K562 (cell line): ENCODE results near the gene EFHB. TPM values are rescaled to one million over a fixed set of nuclear protein-coding genes. Genes with fewer than 3 reads are reported as not detected.

Experiments used
- ATF1 ChIP-seq, 2 experiments: fragments of 450-650 bp in 1 of 2; IDR thresholded peaks; 2 replicates each; pipeline ENCODE4 v1.6.1; 2016; ENCODE audit warnings: missing compliant biosample characterization in 1 of 2, missing genetic modification characterization in 1 of 2
- BACH1 ChIP-seq: fragments of 200-800 bp; sonication (Bioruptor generic); IDR thresholded peaks from 2 replicates; pipeline ENCODE4 v1.6.1; 2016; ENCODE audit warnings: missing genetic modification characterization, missing compliant biosample characterization
- BCL6 ChIP-seq: fragments of 250-450 bp; sonication (Bioruptor Pico); IDR thresholded peaks from 2 replicates; pipeline ENCODE4 v1.4.0; 2020
- BRD4 ChIP-seq: fragments of 200-600 bp; sonication (generic); IDR thresholded peaks from 2 replicates; pipeline ENCODE4 v1.6.1; 2017; ENCODE audit warnings: inconsistent platforms
- CBX5 ChIP-seq: IDR thresholded peaks from 2 replicates; pipeline ENCODE4 v1.6.1; 2014; ENCODE audit warnings: low read depth, borderline replicate concordance
- CGGBP1 ChIP-seq: fragments of 250-450 bp; sonication (Bioruptor Pico); IDR thresholded peaks from 2 replicates; pipeline ENCODE4 v1.9.0; 2021; ENCODE audit warnings: mild to moderate bottlenecking
- CHD1 ChIP-seq: fragments of 200-600 bp; sonication (generic); IDR thresholded peaks from one replicate; pipeline ENCODE4 v1.6.1; 2012; ENCODE audit warnings: mild to moderate bottlenecking, moderate library complexity, low read length, inconsistent platforms
- CREB3 ChIP-seq: fragments of 450-650 bp; conservative IDR thresholded peaks from 2 replicates; pipeline ENCODE4 v1.6.1; 2016; ENCODE audit warnings: missing genetic modification characterization, low read depth, mild to moderate bottlenecking, missing compliant biosample characterization, moderate library complexity
- CTBP1 ChIP-seq: fragments of 450-650 bp; IDR thresholded peaks from 2 replicates; pipeline ENCODE4 v1.6.1; 2016; ENCODE audit warnings: borderline replicate concordance
- E2F8 ChIP-seq: fragments of 450-650 bp; IDR thresholded peaks from 2 replicates; pipeline ENCODE4 v1.7.1; 2018; ENCODE audit warnings: mild to moderate bottlenecking, low read depth; ENCODE audit not compliant: partially characterized antibody
- ELF4 ChIP-seq: fragments of 450-650 bp; formaldehyde crosslinking; IDR thresholded peaks from 2 replicates; pipeline ENCODE4 v1.4.0; 2022; ENCODE audit warnings: missing genetic modification characterization
- FOXJ3 ChIP-seq: sonication (generic); formaldehyde crosslinking; IDR thresholded peaks from 2 replicates; pipeline ENCODE4 v1.4.0; 2020; ENCODE audit warnings: mild to moderate bottlenecking, missing genetic modification reagents
- HDAC2 ChIP-seq: fragments of 450-650 bp; IDR thresholded peaks from 2 replicates; pipeline ENCODE4 v1.6.1; 2016; ENCODE audit warnings: mild to moderate bottlenecking
- HDGF ChIP-seq: fragments of 450-650 bp; IDR thresholded peaks from 2 replicates; pipeline ENCODE4 v1.6.1; 2016
- IFI16 ChIP-seq: fragments of 250-450 bp; sonication (Bioruptor Pico); IDR thresholded peaks from 2 replicates; pipeline ENCODE4 v2.1.2; 2022; ENCODE audit warnings: mild to moderate bottlenecking, inconsistent platforms
- ILK ChIP-seq: fragments of 450-650 bp; IDR thresholded peaks from 2 replicates; pipeline ENCODE4 v1.6.1; 2016; ENCODE audit warnings: missing genetic modification characterization, low read depth, mild to moderate bottlenecking, missing compliant biosample characterization, moderate library complexity, borderline replicate concordance
- KLF1 ChIP-seq: fragments of 450-650 bp; IDR thresholded peaks from 2 replicates; pipeline ENCODE4 v1.6.1; 2016; ENCODE audit warnings: missing genetic modification characterization, missing compliant biosample characterization
- LARP7 ChIP-seq: fragments of 450-650 bp; IDR thresholded peaks from 2 replicates; pipeline ENCODE4 v1.6.1; 2016
- MEF2A ChIP-seq: IDR thresholded peaks from 2 replicates; pipeline ENCODE4 v1.6.1; 2011; ENCODE audit warnings: low read depth, mild to moderate bottlenecking, low read length, moderate library complexity; ENCODE audit not compliant: control insufficient read depth
- NUFIP1 ChIP-seq: fragments of 450-650 bp; IDR thresholded peaks from 2 replicates; pipeline ENCODE4 v1.6.1; 2018; ENCODE audit not compliant: partially characterized antibody
- PTBP1 ChIP-seq: fragments of 200-400 bp; formaldehyde crosslinking; IDR thresholded peaks from 2 replicates; pipeline ENCODE4 v1.6.1; 2017; ENCODE audit warnings: low read depth, low read length
- SREBF2 ChIP-seq: sonication (generic); formaldehyde crosslinking; IDR thresholded peaks from 2 replicates; pipeline ENCODE4 v1.4.0; 2020; ENCODE audit warnings: mild to moderate bottlenecking, missing genetic modification reagents
- SRSF7 ChIP-seq: fragments of 200-400 bp; formaldehyde crosslinking; optimal IDR thresholded peaks from 2 replicates; pipeline ENCODE3; 2017; ENCODE audit warnings: mild to moderate bottlenecking, low read depth, low read length
- TAF7 ChIP-seq: fragments of 450-650 bp; IDR thresholded peaks from 2 replicates; pipeline ENCODE4 v1.6.1; 2016; ENCODE audit warnings: missing genetic modification characterization, missing compliant biosample characterization
- THAP7 ChIP-seq: fragments of 250-450 bp; sonication (Bioruptor Pico); IDR thresholded peaks from 2 replicates; pipeline ENCODE4 v1.5.0; 2021
- ZNF384 ChIP-seq: IDR thresholded peaks from 2 replicates; pipeline ENCODE4 v1.6.1; 2012; ENCODE audit warnings: low read depth, low read length, improper control_type of control experiment
- polyA plus RNA-seq, 8 experiments: library from polyadenylated mRNA; depleted of rRNA in 4 of 8; stranded (reverse) in 5 of 8; unstranded in 3 of 8; fragments of >200 nt; fragmentation: Nextera tagmentation in 2 of 8; fragmentation: Illumina TruSeq in 1 of 8; extraction: Ambion mirVana in 2 of 8; extraction: Trizol in 1 of 8; gene quantifications; 2 replicates each; pipeline versions ENCODE4 v1.2.1 to v1.2.3, GENCODE V29; 2011 to 2014; ENCODE audit warnings: inconsistent platforms in 1 of 8, missing spikeins in 1 of 8
- total RNA-seq, 7 experiments: library from RNA; depleted of rRNA in 6 of 7; stranded (reverse); fragments of >200 nt in 6 of 7; fragmentation: Illumina TruSeq in 2 of 7; extraction: Trizol in 2 of 7; gene quantifications; 2 replicates each; pipeline versions ENCODE4 v1.2.1 to v1.2.3, GENCODE V29; 2011 to 2021; ENCODE audit warnings: low replicate concordance in 1 of 7
- TF ChIP-seq, protein P1 (sequence below): fragments of 250-450 bp; sonication (Bioruptor Pico); IDR thresholded peaks from 2 replicates; pipeline ENCODE4 v1.4.0; 2020; ENCODE audit warnings: mild to moderate bottlenecking, moderate library complexity

Gene EFHB
- total and polyA plus RNA-seq, 9 of the 15 experiments (the other 6 are each of a cell fraction or from before 2014, with no cell fraction given) = 1.5 to 4.0 (median 1.8) TPM

DNA sequence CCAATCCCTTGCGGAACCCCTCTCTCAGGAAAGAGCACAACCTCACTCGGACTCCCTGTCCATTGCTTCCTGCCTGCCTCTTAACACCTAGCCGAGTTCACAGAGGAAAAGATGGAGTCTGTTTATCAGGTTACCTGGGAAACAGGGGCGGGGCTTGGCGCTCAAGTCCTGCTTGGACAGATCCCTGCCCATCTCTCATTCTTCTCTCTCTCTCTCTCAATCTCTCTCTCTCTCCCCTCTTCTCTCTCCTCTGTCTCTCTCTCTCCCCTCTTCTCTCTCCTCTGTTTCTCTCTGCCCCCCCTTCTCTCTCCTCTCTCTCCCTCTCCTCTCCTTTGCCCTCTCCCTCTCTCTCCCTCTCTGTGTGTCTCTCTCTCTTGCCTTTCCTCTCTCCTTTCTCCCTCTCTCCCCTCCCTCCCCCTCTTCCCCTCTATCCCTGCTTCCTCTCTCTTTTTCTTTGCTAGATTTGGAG, at the start of gene EFHB (continued):
- TF ChIP-seq HDGF (peak; percentile 92), SREBF2 (no peak), ILK (tag) (no peak), FOXJ3 (peak; percentile 96), HDAC2 (peak; percentile 86), CREB3 (tag) (no peak), CTBP1 (peak; percentile 61), NUFIP1 (no peak), KLF1 (tag) (no peak), ELF4 (CRISPR knock-in tag) (peak; percentile 90), TAF7 (tag) (no peak), CHD1 (no peak), CGGBP1 (no peak), ATF1 (CRISPR knock-in tag; IDR thresholded peaks at IDR 0.05) (no peak), ATF1 (tag; IDR thresholded peaks at IDR 0.05) (no peak), BACH1 (tag) (no peak), ZNF384 (no peak), BCL6 (CRISPR knock-in tag) (no peak), E2F8 (peak; percentile 27), PTBP1 (peak; percentile 74; the same call in 1 of the 2 replicates), MEF2A (no peak), BRD4 (no peak), CBX5 (no peak), LARP7 (peak; percentile 99), THAP7 (CRISPR knock-in tag) (no peak), SRSF7 (no peak), IFI16 (no peak)
- TF ChIP-seq, protein P1, sequence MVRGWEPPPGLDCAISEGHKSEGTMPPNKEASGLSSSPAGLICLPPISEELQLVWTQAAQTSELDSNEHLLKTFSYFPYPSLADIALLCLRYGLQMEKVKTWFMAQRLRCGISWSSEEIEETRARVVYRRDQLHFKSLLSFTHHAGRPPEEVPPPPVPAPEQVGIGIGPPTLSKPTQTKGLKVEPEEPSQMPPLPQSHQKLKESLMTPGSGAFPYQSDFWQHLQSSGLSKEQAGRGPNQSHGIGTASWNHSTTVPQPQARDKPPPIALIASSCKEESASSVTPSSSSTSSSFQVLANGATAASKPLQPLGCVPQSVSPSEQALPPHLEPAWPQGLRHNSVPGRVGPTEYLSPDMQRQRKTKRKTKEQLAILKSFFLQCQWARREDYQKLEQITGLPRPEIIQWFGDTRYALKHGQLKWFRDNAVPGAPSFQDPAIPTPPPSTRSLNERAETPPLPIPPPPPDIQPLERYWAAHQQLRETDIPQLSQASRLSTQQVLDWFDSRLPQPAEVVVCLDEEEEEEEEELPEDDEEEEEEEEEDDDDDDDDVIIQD (CRISPR knock-in tag) = no peak
